HEK293 (cell line): ENCODE results near the gene LYPLA2.

Experiments
- CTCF ChIP-seq: fragments of 450-650 bp; formaldehyde crosslinking; IDR thresholded peaks from 2 replicates; pipeline ENCODE4 v1.5.1; 2016; ENCODE audit warnings: missing biosample characterization, missing genetic modification characterization
- ELK4 ChIP-seq: IDR thresholded peaks from 2 replicates; pipeline ENCODE4 v1.6.1; 2011; ENCODE audit warnings: mild to moderate bottlenecking, low read depth, low read length, borderline replicate concordance
- PRDM2 ChIP-seq: fragments of 450-650 bp; formaldehyde crosslinking; IDR thresholded peaks from 2 replicates; pipeline ENCODE4 v1.5.1; 2016; ENCODE audit warnings: missing biosample characterization, missing genetic modification characterization, borderline replicate concordance
- PRDM6 ChIP-seq: fragments of 450-650 bp; formaldehyde crosslinking; IDR thresholded peaks from 2 replicates; pipeline ENCODE4 v1.5.1; 2017; ENCODE audit warnings: missing biosample characterization, missing genetic modification characterization
- SETDB1 ChIP-seq: IDR thresholded peaks from one replicate; pipeline ENCODE4 v1.6.1; 2017; ENCODE audit warnings: mild to moderate bottlenecking, low read length, moderate library complexity, mixed read lengths; ENCODE audit not compliant: insufficient read length
- TCF7L2 ChIP-seq: IDR thresholded peaks from 2 replicates; pipeline ENCODE4 v1.6.1; 2011; ENCODE audit warnings: low read depth, mild to moderate bottlenecking, inconsistent platforms, low read length, moderate library complexity, borderline replicate concordance
- ZBTB17 ChIP-seq: fragments of 450-650 bp; formaldehyde crosslinking; IDR thresholded peaks from 2 replicates; pipeline ENCODE4 v1.5.1; 2016; ENCODE audit warnings: missing biosample characterization, missing genetic modification characterization
- ZFP37 ChIP-seq: fragments of 450-650 bp; formaldehyde crosslinking; IDR thresholded peaks from 2 replicates; pipeline ENCODE4 v1.5.1; 2016; ENCODE audit warnings: missing biosample characterization, missing genetic modification characterization
- ZIC2 ChIP-seq: fragments of 450-650 bp; formaldehyde crosslinking; IDR thresholded peaks from 2 replicates; pipeline ENCODE4 v1.5.1; 2016; ENCODE audit warnings: missing biosample characterization, missing genetic modification characterization
- ZNF132 ChIP-seq: fragments of 450-650 bp; formaldehyde crosslinking; IDR thresholded peaks from 2 replicates; pipeline ENCODE4 v1.5.1; 2017; ENCODE audit warnings: missing biosample characterization, missing genetic modification characterization, borderline replicate concordance
- ZNF138 ChIP-seq: fragments of 450-650 bp; formaldehyde crosslinking; IDR thresholded peaks from 2 replicates; pipeline ENCODE4 v1.5.1; 2016; ENCODE audit warnings: missing biosample characterization, missing genetic modification characterization, borderline replicate concordance
- ZNF2 ChIP-seq: fragments of 450-650 bp; formaldehyde crosslinking; IDR thresholded peaks from 2 replicates; pipeline ENCODE4 v1.5.1; 2016; ENCODE audit warnings: missing biosample characterization, missing genetic modification characterization
- ZNF214 ChIP-seq: fragments of 450-650 bp; formaldehyde crosslinking; IDR thresholded peaks from 2 replicates; pipeline ENCODE4 v1.5.1; 2017; ENCODE audit warnings: missing biosample characterization, mild to moderate bottlenecking, missing genetic modification characterization, borderline replicate concordance
- ZNF311 ChIP-seq: fragments of 450-650 bp; formaldehyde crosslinking; IDR thresholded peaks from 2 replicates; pipeline ENCODE4 v1.5.1; 2017; ENCODE audit warnings: missing biosample characterization, missing genetic modification characterization, borderline replicate concordance
- ZNF416 ChIP-seq: fragments of 450-650 bp; formaldehyde crosslinking; IDR thresholded peaks from 2 replicates; pipeline ENCODE4 v1.5.1; 2016; ENCODE audit warnings: missing biosample characterization, missing genetic modification characterization
- ZNF426 ChIP-seq: fragments of 450-650 bp; formaldehyde crosslinking; IDR thresholded peaks from 2 replicates; pipeline ENCODE4 v1.5.1; 2017; ENCODE audit warnings: missing biosample characterization, missing genetic modification characterization, mild to moderate bottlenecking, inconsistent platforms, moderate library complexity
- ZNF544 ChIP-seq: fragments of 450-650 bp; formaldehyde crosslinking; IDR thresholded peaks from 2 replicates; pipeline ENCODE4 v1.5.0; 2017; ENCODE audit warnings: missing biosample characterization, missing genetic modification characterization
- ZNF585B ChIP-seq: fragments of 450-650 bp; formaldehyde crosslinking; IDR thresholded peaks from 2 replicates; pipeline ENCODE4 v1.5.1; 2016; ENCODE audit warnings: missing biosample characterization, missing genetic modification characterization
- ZNF610 ChIP-seq: fragments of 450-650 bp; formaldehyde crosslinking; IDR thresholded peaks from 2 replicates; pipeline ENCODE4 v1.5.1; 2016; ENCODE audit warnings: missing biosample characterization, missing genetic modification characterization, borderline replicate concordance
- ZNF624 ChIP-seq: fragments of 450-650 bp; formaldehyde crosslinking; IDR thresholded peaks from 2 replicates; pipeline ENCODE4 v1.5.1; 2017; ENCODE audit warnings: missing biosample characterization, missing genetic modification characterization
- ZNF645 ChIP-seq: fragments of 450-650 bp; formaldehyde crosslinking; IDR thresholded peaks from 2 replicates; pipeline ENCODE4; 2016; ENCODE audit warnings: missing biosample characterization, missing genetic modification characterization
- ZNF670 ChIP-seq: fragments of 450-650 bp; formaldehyde crosslinking; IDR thresholded peaks from 2 replicates; pipeline ENCODE4 v1.5.1; 2016; ENCODE audit warnings: missing biosample characterization, missing genetic modification characterization, low read depth
- ZNF692 ChIP-seq: fragments of 450-650 bp; formaldehyde crosslinking; IDR thresholded peaks from 2 replicates; pipeline ENCODE4 v1.5.1; 2016; ENCODE audit warnings: missing biosample characterization, missing genetic modification characterization

The LYPLA2 gene

GRCh38 chr1:23743287-23744152, 47.4 kb upstream of the LYPLA2 start, which contains the start of gene ELOA (continued):
- TF ChIP-seq ZFP37 (tag by site-specific recombination) = no peak
- no peak for TF ChIP-seq ZNF416 (tag by site-specific recombination)
- no peak; the same call in 1 of the 2 replicates for TF ChIP-seq ELK4
- TF ChIP-seq ZNF692 (tag by site-specific recombination) = peak; percentile 36; the same call in 1 of the 2 replicates
- no peak for TF ChIP-seq ZNF132 (tag by site-specific recombination)
- TF ChIP-seq ZNF645 (tag by site-specific recombination) = no peak
- no peak for TF ChIP-seq ZNF544 (tag by site-specific recombination)
- TF ChIP-seq ZNF311 (tag by site-specific recombination) = no peak
- no peak for TF ChIP-seq ZNF426 (tag by site-specific recombination)
- no peak for TF ChIP-seq ZNF585B (tag by site-specific recombination)
- no peak for TF ChIP-seq TCF7L2
- no peak for TF ChIP-seq PRDM6 (tag by site-specific recombination)
- peak; percentile 56; the same call in 1 of the 2 replicates for TF ChIP-seq ZNF2
- peak; percentile 59 for TF ChIP-seq ZIC2 (tag by site-specific recombination)
- no peak for TF ChIP-seq PRDM2 (tag by site-specific recombination)
- TF ChIP-seq ZNF610 (tag by site-specific recombination) = 0 out of 2 replicates have a peak, but pooled peaks have one; percentile 23
- 0 out of 2 replicates have a peak, but pooled peaks have one; percentile 28 for TF ChIP-seq CTCF (tag by site-specific recombination)
- TF ChIP-seq ZNF670 (tag by site-specific recombination) = no peak
- TF ChIP-seq ZNF138 (tag by site-specific recombination) = no peak
- TF ChIP-seq SETDB1 = no peak
- TF ChIP-seq ZNF214 (tag by site-specific recombination) = no peak
- peak; percentile 62; the same call in 1 of the 2 replicates for TF ChIP-seq ZBTB17 (tag by site-specific recombination)
- TF ChIP-seq ZNF624 (tag by site-specific recombination) = no peak
